B cell (primary cell): ENCODE results near the gene MOXD1. TPM values are rescaled to one million over a fixed set of nuclear protein-coding genes. Genes with fewer than 3 reads are reported as not detected.
"Not testable (repeated sequence)": the region's sequence is repeated elsewhere in the genome, so short reads cannot be mapped to it uniquely, and the experiment has no call there.

Experiments used
- ATAC-seq: fragments of 200-7000 bp; cut with Tn5 transposase; one replicate; pipeline ENCODE4 v1.10.0; 2021; ENCODE audit warnings: low read depth, mild to moderate bottlenecking, moderate number of reproducible peaks, moderate library complexity
- CTCF ChIA-PET: fragments of 350-600 bp; sonication (Branson Sonifier 250); formaldehyde crosslinking; loops from one replicate; lab custom pipeline; 2021; ENCODE audit warnings: antibody characterized with exemption, inconsistent platforms; lab: Charles Lee
- POLR2A ChIA-PET: fragments of 350-600 bp; sonication (Branson Sonifier 250); formaldehyde crosslinking; loops from one replicate; lab custom pipeline; 2021; ENCODE audit warnings: antibody characterized with exemption; lab: Charles Lee
- DNase-seq: peaks from one replicate; pipeline ENCODE4 v3.0.0; 2013
- H2AFZ ChIP-seq: 2 replicates; pipeline ENCODE4 v1.6.1; 2012; ENCODE audit warnings: mild to moderate bottlenecking, low read depth, low read length; ENCODE audit not compliant: insufficient read depth, poor library complexity, severe bottlenecking
- H3K27ac ChIP-seq, 2 donors: 1 replicate in 1 of 2; 2 replicates in 1 of 2; pipeline ENCODE4 v1.5.1; 2012 to 2013; ENCODE audit warnings: low read length in 2 of 2, mild to moderate bottlenecking in 2 of 2, moderate library complexity in 1 of 2
- H3K27me3 ChIP-seq, 4 experiments: fragments of 200-600 bp in 1 of 4; sonication (generic) in 1 of 4; replicated peaks in 1 of 4; 1 replicate in 2 of 4; 2 replicates in 2 of 4; pipeline versions ENCODE4 v1.6.1 to v1.7.0; 2013 to 2016; ENCODE audit warnings: low read length in 3 of 4, mild to moderate bottlenecking in 2 of 4, mixed read lengths in 1 of 4, moderate library complexity in 1 of 4; ENCODE audit not compliant: insufficient read depth in 4 of 4, control insufficient read depth in 3 of 4; ENCODE audit errors: control extremely low read depth in 1 of 4
- H3K36me3 ChIP-seq, 2 experiments: replicated peaks in 1 of 2; 1 replicate in 1 of 2; 2 replicates in 1 of 2; pipeline versions ENCODE4 v1.6.1 to v1.7.1; 2013; ENCODE audit warnings: low read length in 1 of 2; ENCODE audit not compliant: insufficient read depth in 2 of 2, control insufficient read depth in 1 of 2; ENCODE audit errors: control extremely low read depth in 1 of 2, extremely low read depth in 1 of 2
- H3K4me1 ChIP-seq, 2 donors: fragments of 200-600 bp in 1 of 2; sonication (generic) in 1 of 2; 1 replicate in 1 of 2; 2 replicates in 1 of 2; pipeline versions ENCODE4 v1.5.1 to v1.6.1; 2013 to 2017; ENCODE audit warnings: low read length in 2 of 2; ENCODE audit not compliant: control insufficient read depth in 2 of 2, insufficient read depth in 2 of 2
- H3K4me2 ChIP-seq: replicated peaks from 2 replicates; pipeline ENCODE3; 2012; ENCODE audit warnings: mild to moderate bottlenecking, low read depth, low read length; ENCODE audit not compliant: poor library complexity, severe bottlenecking
- H3K4me3 ChIP-seq, 5 experiments: fragments of 200-600 bp in 1 of 5; sonication (generic) in 1 of 5; 1 replicate in 3 of 5; 2 replicates in 2 of 5; pipeline versions ENCODE4 v1.5.1 to v1.7.0; 2011 to 2016; ENCODE audit warnings: low read length in 4 of 5, mild to moderate bottlenecking in 4 of 5, low read depth in 2 of 5, control low read depth in 1 of 5, moderate library complexity in 1 of 5; ENCODE audit not compliant: insufficient read depth in 1 of 5; ENCODE audit errors: control extremely low read depth in 1 of 5, extremely low read depth in 1 of 5
- H3K79me2 ChIP-seq: fragments of 200-600 bp; sonication (generic); one replicate; pipeline ENCODE4 v1.6.0; 2016; ENCODE audit warnings: low read length; ENCODE audit not compliant: control insufficient read depth, insufficient read depth
- H3K9ac ChIP-seq: fragments of 200-600 bp; sonication (generic); 2 replicates; pipeline ENCODE4 v1.6.1; 2017; ENCODE audit warnings: mild to moderate bottlenecking, low read length, moderate library complexity
- H3K9me3 ChIP-seq, 3 donors: one replicate each; pipeline versions ENCODE4 v1.6.1 to v1.7.1; 2013; ENCODE audit warnings: low read length in 2 of 3; ENCODE audit not compliant: control insufficient read depth in 2 of 3, insufficient read depth in 1 of 3; ENCODE audit errors: control extremely low read depth in 1 of 3
- H4K20me1 ChIP-seq: 2 replicates; pipeline ENCODE4 v1.6.0; 2012; ENCODE audit warnings: mild to moderate bottlenecking, low read length; ENCODE audit not compliant: insufficient read depth, control insufficient read depth, poor library complexity, severe bottlenecking
- H3K27ac Mint-ChIP-seq: one replicate; pipeline ENCODE4 v1.8.0; 2021; ENCODE audit warnings: mixed read lengths
- H3K27me3 Mint-ChIP-seq: one replicate; pipeline ENCODE4 v1.8.0; 2021; ENCODE audit warnings: mixed read lengths
- H3K4me1 Mint-ChIP-seq: one replicate; pipeline ENCODE4 v1.8.0; 2021; ENCODE audit warnings: mixed read lengths
- H3K4me3 Mint-ChIP-seq: one replicate; pipeline ENCODE4 v1.8.0; 2021; ENCODE audit warnings: mixed read lengths
- H3K9me3 Mint-ChIP-seq: one replicate; pipeline ENCODE4 v1.8.0; 2022; ENCODE audit warnings: mixed read lengths; ENCODE audit not compliant: insufficient read depth
- EZH2 ChIP-seq: IDR thresholded peaks from 2 replicates; pipeline ENCODE4 v1.6.1; 2012; ENCODE audit warnings: borderline replicate concordance, low read depth, mild to moderate bottlenecking, moderate library complexity, low read length; ENCODE audit not compliant: insufficient read depth, poor library complexity, severe bottlenecking
- WGBS: methylation state at CpG from one replicate; pipeline ENCODE4 v1.1.5; 2013; ENCODE audit warnings: missing lambda C conversion rate; ENCODE audit not compliant: insufficient coverage; 5-methylcytosine and 5-hydroxymethylcytosine counted together
- intact Hi-C: fragments of 100-400 bp; cut with micrococcal nuclease; formaldehyde crosslinking; loops from one replicate; pipeline ENCODE4 v1.10.0; 2022
- polyA plus RNA-seq: library from polyadenylated mRNA; depleted of rRNA; stranded (reverse); fragments of >200 nt; gene quantifications from 2 replicates; pipeline ENCODE4 v1.2.3, GENCODE V29; 2012
- total RNA-seq, 2 donors: library from RNA; stranded (reverse); fragments of 120-200 nt in 1 of 2; gene quantifications; 1 replicate in 1 of 2; 2 replicates in 1 of 2; pipeline versions ENCODE4 v1.2.3 to v1.2.4, GENCODE V29; 2013 to 2022
- TF ChIP-seq, protein P1 (sequence below): fragments of 200-600 bp; IDR thresholded peaks from one replicate; pipeline ENCODE4 v1.8.0; 2022; ENCODE audit warnings: antibody characterized with exemption, mild to moderate bottlenecking

Gene MOXD1
- total and polyA plus RNA-seq, 2 donors (not counting 1 experiment from before 2014, with no cell fraction given) = 1.5 to 7.0 TPM

GRCh38 chr6:132314432-132314831 lies 86.8 kb downstream of the MOXD1 start:
- TF ChIP-seq, protein P1, sequence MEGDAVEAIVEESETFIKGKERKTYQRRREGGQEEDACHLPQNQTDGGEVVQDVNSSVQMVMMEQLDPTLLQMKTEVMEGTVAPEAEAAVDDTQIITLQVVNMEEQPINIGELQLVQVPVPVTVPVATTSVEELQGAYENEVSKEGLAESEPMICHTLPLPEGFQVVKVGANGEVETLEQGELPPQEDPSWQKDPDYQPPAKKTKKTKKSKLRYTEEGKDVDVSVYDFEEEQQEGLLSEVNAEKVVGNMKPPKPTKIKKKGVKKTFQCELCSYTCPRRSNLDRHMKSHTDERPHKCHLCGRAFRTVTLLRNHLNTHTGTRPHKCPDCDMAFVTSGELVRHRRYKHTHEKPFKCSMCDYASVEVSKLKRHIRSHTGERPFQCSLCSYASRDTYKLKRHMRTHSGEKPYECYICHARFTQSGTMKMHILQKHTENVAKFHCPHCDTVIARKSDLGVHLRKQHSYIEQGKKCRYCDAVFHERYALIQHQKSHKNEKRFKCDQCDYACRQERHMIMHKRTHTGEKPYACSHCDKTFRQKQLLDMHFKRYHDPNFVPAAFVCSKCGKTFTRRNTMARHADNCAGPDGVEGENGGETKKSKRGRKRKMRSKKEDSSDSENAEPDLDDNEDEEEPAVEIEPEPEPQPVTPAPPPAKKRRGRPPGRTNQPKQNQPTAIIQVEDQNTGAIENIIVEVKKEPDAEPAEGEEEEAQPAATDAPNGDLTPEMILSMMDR = no peak
- no peak for TF ChIP-seq EZH2
- DNase-seq = no peak

GRCh38 chr6:132310921-132311320 lies 90.4 kb downstream of the MOXD1 start:
- Histone ChIP-seq H3K27me3 (no peaks in the 10 kb centered on the region), H3K9me3 (peaks cover 0 to 20% (median 2%) of the 10 kb centered on the region in 3 donors), H3K4me3 (no peak overlapping the region), H3K4me2 (no peak overlapping the region), H4K20me1 (no peaks in the 10 kb centered on the region), H3K36me3 (peaks cover 0 to 2% of the 10 kb centered on the region in 2 experiments), H3K9ac (no peak overlapping the region), H3K79me2 (no peaks in the 10 kb centered on the region), H3K27ac (no peak overlapping the region), H2AFZ (no peak overlapping the region), H3K4me1 (peaks cover 8 to 10% of the 10 kb centered on the region in 2 donors)
- Mint-ChIP-seq H3K27ac (no peak overlapping the region), H3K27me3 (no peaks in the 10 kb centered on the region), H3K4me3 (no peak overlapping the region), H3K9me3 (peaks cover 23% of the 10 kb centered on the region), H3K4me1 (peaks cover 17% of the 10 kb centered on the region)
- no CpG with 5 or more reads among the region's 2 CpGs for WGBS
- CTCF ChIA-PET = no interaction called here
- TF ChIP-seq, protein P1 = no peak
- TF ChIP-seq EZH2 = no peak
- DNase-seq (no peak), ATAC-seq (no peak)
- intact Hi-C loops = no loop called here
- POLR2A ChIA-PET = no interaction called here

More at GRCh38 chr6:132314432-132314831, 86.8 kb downstream of the MOXD1 start:
- Mint-ChIP-seq H3K4me3 (no peak overlapping the region), H3K27me3 (no peaks in the 10 kb centered on the region), H3K27ac (no peak overlapping the region), H3K4me1 (peaks cover 15% of the 10 kb centered on the region), H3K9me3 (peaks cover 21% of the 10 kb centered on the region)
- H3K4me3 ChIP-seq = no peak overlapping the region
- no peaks in the 10 kb centered on the region for H4K20me1 ChIP-seq
- ChIA-PET CTCF (interaction anchor here (0.6 kb wide), 1 partner anchor 25 kb away, joined by 6 read pairs; no protein-coding TSS in a partner anchor), POLR2A (no interaction called here)
- intact Hi-C loops = no loop called here
- H3K9ac ChIP-seq = no peak overlapping the region
- peaks cover 0 to 2% of the 10 kb centered on the region in 2 experiments for H3K36me3 ChIP-seq
- peaks cover 8 to 10% of the 10 kb centered on the region in 2 donors for H3K4me1 ChIP-seq
- H3K9me3 ChIP-seq = peaks cover 0 to 31% (median 8%) of the 10 kb centered on the region in 3 donors
- no peak overlapping the region for H3K27ac ChIP-seq
- H3K27me3 ChIP-seq = no peaks in the 10 kb centered on the region
- H2AFZ ChIP-seq = no peak overlapping the region
- ATAC-seq = no peak
- no peak overlapping the region for H3K4me2 ChIP-seq
- no peaks in the 10 kb centered on the region for H3K79me2 ChIP-seq
- whole genome bisulfite sequencing = 38% methylated on average over 3 of the region's 3 CpGs

- ATAC-seq, H3K4me3 ChIP-seq, H3K27me3 Mint-ChIP-seq, H4K20me1 ChIP-seq, DNase-seq, H3K4me1 ChIP-seq, H3K4me3 Mint-ChIP-seq, H3K9ac ChIP-seq, CTCF ChIA-PET, H3K4me2 ChIP-seq, POLR2A ChIA-PET, H3K36me3 ChIP-seq, intact Hi-C loops, H3K27ac ChIP-seq, H3K27ac Mint-ChIP-seq, H3K27me3 ChIP-seq, H2AFZ ChIP-seq, H3K79me2 ChIP-seq: not testable (repeated sequence)
- Mint-ChIP-seq H3K9me3 (peaks cover 22% of the 10 kb centered on the region), H3K4me1 (peaks cover 17% of the 10 kb centered on the region)
- 94% methylated on average over 3 of the region's 4 CpGs for WGBS
- peaks cover 2 to 17% (median 4%) of the 10 kb centered on the region in 3 donors for H3K9me3 ChIP-seq
Measured at GRCh38 chr6:132310151-132310550, 91.1 kb downstream of the MOXD1 start.
